Lower lobe of right lung (tissue), 2 donors: Measurements from ENCODE around the gene TRERF1. TPM values are rescaled to one million over a fixed set of nuclear protein-coding genes. Genes with fewer than 3 reads are reported as not detected.

Experiments
- ATAC-seq, 2 donors: fragments of 200-7000 bp; cut with Tn5 transposase; one replicate each; pipeline ENCODE4 v1.9.1; 2020 to 2022; ENCODE audit warnings: mild to moderate bottlenecking in 2 of 2, moderate library complexity in 2 of 2
- DNase-seq: peaks from one replicate; pipeline ENCODE4 v3.0.0-alpha.2; 2020
- H3K27ac ChIP-seq: fragments of 200-600 bp; one replicate; pipeline ENCODE4 v1.8.0; 2022
- H3K27me3 ChIP-seq: fragments of 200-600 bp; one replicate; pipeline ENCODE4 v1.8.0; 2022; ENCODE audit warnings: low read depth
- H3K36me3 ChIP-seq: fragments of 200-600 bp; one replicate; pipeline ENCODE4 v1.8.0; 2022; ENCODE audit warnings: mild to moderate bottlenecking
- H3K4me1 ChIP-seq: fragments of 200-600 bp; one replicate; pipeline ENCODE4 v1.8.0; 2022
- H3K4me3 ChIP-seq: fragments of 200-600 bp; one replicate; pipeline ENCODE4 v1.8.0; 2022; ENCODE audit warnings: mild to moderate bottlenecking
- H3K9me3 ChIP-seq: fragments of 200-600 bp; one replicate; pipeline ENCODE4 v1.8.0; 2022
- intact Hi-C: fragments of 100-400 bp; cut with DNase I; formaldehyde crosslinking; loops from one replicate; pipeline ENCODE4 v1.11.0; 2022
- total RNA-seq: library from RNA; stranded (reverse); fragmentation: NEBNext Ultra II Directional; extraction: Animal tissue kit (Norgen Biotek cat#: 25700); gene quantifications from one replicate; pipeline ENCODE4 v1.2.1, GENCODE V29; 2021
- TF ChIP-seq, protein P1 (sequence below): fragments of 200-600 bp; IDR thresholded peaks from one replicate; pipeline ENCODE4 v1.8.0; 2022; ENCODE audit warnings: antibody characterized with exemption, mild to moderate bottlenecking
- donor health status: DM: no; HTN: yes; CAD: no; lungs with severe emphysema.

Gene TRERF1
- total RNA-seq, 1 donor from 2014 or later: 5.6 TPM

DNA sequence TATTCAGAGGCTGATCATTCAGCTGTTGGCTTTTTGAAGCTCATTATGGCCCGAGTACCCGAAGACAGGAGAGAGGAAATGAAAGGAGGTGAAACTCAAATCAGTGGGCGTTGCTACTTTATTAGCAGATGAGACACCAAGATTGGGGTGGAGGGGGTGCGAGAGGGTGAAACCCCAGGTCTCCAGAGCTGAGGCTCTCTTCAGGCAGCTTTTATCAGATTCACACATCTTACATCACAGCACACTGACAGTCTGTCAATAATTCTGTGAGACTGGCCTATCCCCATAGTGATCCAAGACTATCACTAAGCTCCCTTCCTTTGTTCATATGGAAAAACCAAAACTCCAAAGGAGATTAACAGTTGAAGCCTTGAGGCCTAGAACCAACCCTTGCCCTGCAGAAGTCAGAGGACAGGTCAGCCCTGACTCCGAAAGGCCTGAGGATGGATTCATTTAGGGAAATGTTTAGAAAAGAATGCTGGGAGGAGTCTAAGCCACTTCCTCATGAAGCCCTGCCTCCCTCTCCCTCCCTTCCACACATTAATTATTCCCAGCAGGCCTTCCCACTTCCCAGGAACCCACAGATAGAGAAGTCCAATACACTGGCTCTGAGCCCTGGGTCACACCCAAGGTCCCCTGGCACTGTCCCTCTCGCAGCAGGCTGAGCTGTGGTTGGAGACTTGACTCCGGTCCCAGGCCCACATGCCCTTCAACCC lies 23.2 kb downstream of the TRERF1 start:
- ATAC-seq: peak; percentile 69
- peaks cover 6% of the 10 kb centered on the region for H3K9me3 ChIP-seq
- no peaks in the 10 kb centered on the region for H3K27me3 ChIP-seq
- H3K4me1 ChIP-seq: peaks cover 24% of the 10 kb centered on the region
- no peak for DNase-seq
- H3K27ac ChIP-seq: peak overlapping the region; percentile 37
- no peaks in the 10 kb centered on the region for H3K36me3 ChIP-seq
- TF ChIP-seq, protein P1, sequence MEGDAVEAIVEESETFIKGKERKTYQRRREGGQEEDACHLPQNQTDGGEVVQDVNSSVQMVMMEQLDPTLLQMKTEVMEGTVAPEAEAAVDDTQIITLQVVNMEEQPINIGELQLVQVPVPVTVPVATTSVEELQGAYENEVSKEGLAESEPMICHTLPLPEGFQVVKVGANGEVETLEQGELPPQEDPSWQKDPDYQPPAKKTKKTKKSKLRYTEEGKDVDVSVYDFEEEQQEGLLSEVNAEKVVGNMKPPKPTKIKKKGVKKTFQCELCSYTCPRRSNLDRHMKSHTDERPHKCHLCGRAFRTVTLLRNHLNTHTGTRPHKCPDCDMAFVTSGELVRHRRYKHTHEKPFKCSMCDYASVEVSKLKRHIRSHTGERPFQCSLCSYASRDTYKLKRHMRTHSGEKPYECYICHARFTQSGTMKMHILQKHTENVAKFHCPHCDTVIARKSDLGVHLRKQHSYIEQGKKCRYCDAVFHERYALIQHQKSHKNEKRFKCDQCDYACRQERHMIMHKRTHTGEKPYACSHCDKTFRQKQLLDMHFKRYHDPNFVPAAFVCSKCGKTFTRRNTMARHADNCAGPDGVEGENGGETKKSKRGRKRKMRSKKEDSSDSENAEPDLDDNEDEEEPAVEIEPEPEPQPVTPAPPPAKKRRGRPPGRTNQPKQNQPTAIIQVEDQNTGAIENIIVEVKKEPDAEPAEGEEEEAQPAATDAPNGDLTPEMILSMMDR: no peak
- H3K4me3 ChIP-seq: no peak overlapping the region
- intact Hi-C loops: no loop called here

DNA sequence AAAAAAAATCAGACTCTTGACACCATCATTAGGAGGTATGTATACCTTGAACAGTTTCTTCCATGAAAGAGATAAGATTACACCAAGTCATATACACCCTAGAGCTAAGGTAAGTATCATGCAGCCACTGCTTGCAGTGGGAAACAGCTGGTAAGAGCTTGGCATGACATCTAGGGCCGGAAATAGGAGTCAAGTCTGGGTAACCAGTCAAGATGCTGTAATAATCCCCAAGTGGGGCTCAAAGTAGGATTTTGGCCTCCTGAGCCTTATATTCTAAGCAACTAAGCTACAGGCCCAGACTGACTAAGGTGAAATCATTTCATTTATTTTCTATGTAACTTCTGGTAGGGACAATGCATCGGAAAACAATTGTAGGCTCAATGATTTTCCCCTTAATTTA lies 23.9 kb downstream of the TRERF1 start:
- DNase-seq: no peak
- Histone ChIP-seq H3K27ac (peak overlapping the region; percentile 37), H3K36me3 (no peaks in the 10 kb centered on the region), H3K4me1 (peaks cover 24% of the 10 kb centered on the region), H3K4me3 (no peak overlapping the region), H3K27me3 (no peaks in the 10 kb centered on the region), H3K9me3 (peaks cover 2% of the 10 kb centered on the region)
- TF ChIP-seq, protein P1: no peak
- intact Hi-C loops: no loop called here
- no peak for ATAC-seq

DNA sequence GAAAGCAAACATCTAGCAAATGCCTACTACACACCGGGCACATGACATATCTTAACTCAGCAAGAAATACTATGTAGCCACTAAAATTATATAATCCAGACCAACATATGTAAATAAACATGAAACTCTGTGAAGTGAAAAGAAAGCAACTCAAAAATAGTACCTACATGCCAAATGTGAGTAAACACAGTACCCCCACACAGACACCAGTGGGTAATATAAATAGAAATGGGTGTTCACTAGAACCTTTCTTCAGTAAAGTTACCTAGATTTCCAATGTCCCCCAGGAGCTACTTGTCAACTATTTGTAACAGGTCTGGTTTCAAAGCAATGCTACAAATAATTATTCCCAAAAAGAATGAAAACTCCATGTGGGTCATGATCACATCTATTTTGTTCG lies 25.5 kb downstream of the TRERF1 start:
- no peaks in the 10 kb centered on the region for H3K27me3 ChIP-seq
- no peaks in the 10 kb centered on the region for H3K36me3 ChIP-seq
- DNase-seq (no peak), ATAC-seq (no peak)
- TF ChIP-seq, protein P1: no peak
- no peaks in the 10 kb centered on the region for H3K9me3 ChIP-seq
- no peak overlapping the region for H3K4me3 ChIP-seq
- peaks cover 24% of the 10 kb centered on the region for H3K4me1 ChIP-seq
- intact Hi-C loops: no loop called here
- no peak overlapping the region for H3K27ac ChIP-seq

DNA sequence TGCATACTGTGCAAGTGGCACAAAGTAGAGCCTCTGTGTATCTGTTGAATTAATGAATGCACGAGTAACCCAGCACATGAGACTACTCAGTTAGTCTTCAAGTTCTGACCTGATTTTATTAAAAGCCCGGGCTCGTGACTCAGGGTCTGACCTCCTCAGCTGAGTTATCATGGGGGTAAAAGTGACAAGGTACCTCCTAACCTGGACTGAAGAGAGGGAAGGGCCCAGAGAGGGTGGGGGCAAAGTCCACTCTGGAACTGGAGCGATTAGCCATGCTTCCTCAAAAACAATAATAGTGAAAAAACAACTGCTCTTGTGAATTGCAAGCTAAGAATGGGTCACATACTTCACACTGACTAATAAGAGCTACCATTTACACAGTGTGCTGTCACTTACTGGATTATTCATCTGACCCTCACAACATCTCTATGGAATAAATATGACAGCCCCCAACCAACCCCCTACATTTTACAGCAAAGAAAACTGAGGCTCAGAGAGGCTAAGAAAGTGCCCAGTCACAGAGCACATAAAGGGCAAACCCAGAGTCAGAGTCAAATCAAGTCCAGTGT lies 26.7 kb downstream of the TRERF1 start:
- ATAC-seq: no peak

DNA sequence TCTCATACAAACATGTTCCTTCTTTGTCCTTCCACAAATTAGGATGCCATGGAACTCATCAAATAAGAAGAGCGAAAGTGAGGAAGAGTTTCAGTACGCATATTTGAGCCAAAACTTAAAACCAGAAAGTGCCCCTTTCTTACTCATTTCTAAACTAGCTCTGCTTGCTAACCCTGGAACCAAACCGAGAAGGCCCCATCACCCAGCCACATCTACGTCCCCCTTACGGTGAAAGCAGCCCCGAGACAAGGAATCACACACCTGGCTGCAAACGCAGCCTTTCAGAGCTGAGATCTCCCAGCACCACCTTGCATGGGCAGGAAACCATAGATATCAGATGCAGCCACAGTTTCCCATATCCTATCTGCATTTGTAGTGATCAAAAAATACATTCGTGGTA lies 28.5 kb downstream of the TRERF1 start:
- intact Hi-C loops: no loop called here
- H3K4me3 ChIP-seq: no peak overlapping the region
- no peaks in the 10 kb centered on the region for H3K9me3 ChIP-seq
- no peak overlapping the region for H3K27ac ChIP-seq
- no peaks in the 10 kb centered on the region for H3K27me3 ChIP-seq
- ATAC-seq: no peak
- no peak for DNase-seq
- peaks cover 8% of the 10 kb centered on the region for H3K4me1 ChIP-seq
- TF ChIP-seq, protein P1: no peak
- no peaks in the 10 kb centered on the region for H3K36me3 ChIP-seq

More for the DNA sequence above, 26.7 kb downstream of the TRERF1 start:
- intact Hi-C loops: no loop called here
- Histone ChIP-seq H3K4me1 (peaks cover 24% of the 10 kb centered on the region), H3K27ac (no peak overlapping the region), H3K36me3 (no peaks in the 10 kb centered on the region), H3K4me3 (no peak overlapping the region), H3K9me3 (no peaks in the 10 kb centered on the region), H3K27me3 (no peaks in the 10 kb centered on the region)
- DNase-seq: no peak
- TF ChIP-seq, protein P1: no peak
